Right kidney (tissue), 9 donors: ENCODE results near the gene ATXN3L.

Experiments used
- DNase-seq: peaks from one replicate; pipeline ENCODE4 v3.0.0-alpha.2; 2016
- long read RNA-seq, 8 donors: transcript quantifications; one replicate each; lab custom pipeline, GENCODE V29; 2026

ATXN3L gene
- long read RNA-seq, donor 1: 0 reads
- long read RNA-seq, donor 2: 0 reads
- long read RNA-seq, donor 3: 0 reads
- long read RNA-seq, donor 4: 0 reads
- long read RNA-seq, donor 5: 0 reads
- long read RNA-seq, donor 6: 0 reads
- long read RNA-seq, donor 7: 0 reads
- long read RNA-seq, donor 8: 0 reads

DNA sequence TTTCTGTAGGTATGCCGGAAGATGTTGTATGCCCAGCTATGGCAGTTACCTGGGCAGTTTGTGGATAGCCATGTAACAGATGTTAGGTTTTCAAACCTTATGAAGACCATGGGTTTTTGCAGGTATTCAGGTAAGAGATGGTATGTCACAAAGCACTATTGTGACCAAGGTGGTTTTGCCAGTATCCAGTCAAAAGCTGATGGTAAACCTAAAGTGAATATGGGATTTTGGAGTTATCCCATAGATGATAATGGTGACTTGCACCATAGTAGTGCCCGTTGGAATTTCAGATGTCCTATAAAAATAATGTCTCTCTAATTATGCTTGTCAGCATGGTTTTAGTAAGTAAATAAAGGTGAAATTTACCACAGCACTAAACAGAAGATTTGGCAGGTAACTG, at the start of gene ATXN3L:
Gene ATXN3L, minus strand, starts transcription at position 101 of the 400 bp plus-strand sequence. CDS start 119 bp downstream, outside the sequence.
- DNase-seq: no peak

DNA sequence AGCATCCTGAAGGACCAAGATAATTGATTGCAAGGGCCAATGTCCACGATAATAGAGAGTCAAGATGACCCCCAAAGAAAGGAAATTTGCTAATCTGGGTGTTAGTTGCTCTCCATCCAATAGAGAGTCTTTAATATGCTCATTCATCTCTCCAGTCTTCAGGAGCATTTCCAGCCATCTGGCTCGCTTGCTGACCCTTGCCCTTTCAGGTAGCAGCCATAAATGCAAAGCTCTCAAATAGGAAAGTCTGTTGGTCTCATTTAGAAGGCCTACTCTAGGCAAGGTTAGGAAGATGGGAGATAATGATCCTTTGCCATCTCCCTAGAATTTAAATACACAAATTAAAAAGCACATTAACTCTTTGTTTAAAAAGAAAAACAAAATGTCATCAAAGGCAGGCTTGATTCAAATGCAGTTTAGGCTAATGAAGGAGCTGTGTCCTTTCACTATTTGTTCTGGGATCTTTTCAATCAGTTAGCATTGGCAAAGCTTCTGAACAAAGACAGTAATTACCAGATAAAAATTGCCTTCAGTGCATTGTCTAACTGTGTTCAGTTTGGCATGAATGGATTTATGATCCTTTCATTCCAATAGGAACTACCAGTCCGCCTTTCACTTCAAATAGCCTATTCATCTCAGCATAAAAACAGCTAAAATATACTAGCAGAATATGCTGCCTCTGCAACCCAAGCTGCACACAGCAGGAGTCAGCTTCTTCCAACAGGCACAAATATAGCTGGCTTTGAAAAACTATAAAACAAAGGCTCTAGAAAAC, 49.6 kb upstream of the ATXN3L start:
- DNase-seq: no peak

DNA sequence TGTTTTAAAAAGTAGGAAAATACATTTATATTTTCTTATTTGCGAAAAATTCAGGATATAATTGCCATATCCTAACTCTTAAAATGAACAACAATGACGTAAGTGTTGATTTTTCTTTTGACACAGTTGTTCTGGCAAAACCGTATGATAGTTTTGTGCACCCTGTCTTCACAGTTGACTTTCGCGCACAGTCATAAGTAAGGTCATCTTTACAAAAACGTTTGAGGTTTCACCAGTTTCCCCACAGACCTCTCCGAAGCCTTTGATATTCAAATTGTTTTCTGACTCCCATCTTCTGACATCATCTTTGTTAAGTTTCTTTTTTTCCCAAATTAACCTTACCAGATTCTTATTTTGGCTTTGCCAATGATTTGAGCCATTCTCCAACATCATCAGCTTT, 48.1 kb upstream of the ATXN3L start:
- DNase-seq: no peak

DNA sequence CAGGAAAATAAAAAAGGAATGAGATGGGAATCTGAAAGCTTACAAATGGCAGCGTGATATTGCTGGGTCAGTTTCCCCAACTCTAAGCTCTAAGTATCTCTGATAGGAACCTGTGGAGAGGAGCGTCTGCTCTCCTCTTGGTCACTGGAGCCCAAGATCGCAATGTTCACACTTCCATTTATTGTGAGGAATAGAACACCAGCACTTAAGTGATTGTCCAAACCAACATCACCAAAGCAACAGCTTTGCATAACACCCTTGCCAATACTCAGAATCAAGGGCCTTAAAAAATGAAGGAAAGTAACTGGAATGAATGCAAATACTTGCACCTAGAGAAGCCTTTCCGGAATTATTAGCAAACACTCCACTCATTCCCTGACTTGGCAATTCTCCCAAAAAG, 46.8 kb upstream of the ATXN3L start:
- DNase-seq: no peak

DNA sequence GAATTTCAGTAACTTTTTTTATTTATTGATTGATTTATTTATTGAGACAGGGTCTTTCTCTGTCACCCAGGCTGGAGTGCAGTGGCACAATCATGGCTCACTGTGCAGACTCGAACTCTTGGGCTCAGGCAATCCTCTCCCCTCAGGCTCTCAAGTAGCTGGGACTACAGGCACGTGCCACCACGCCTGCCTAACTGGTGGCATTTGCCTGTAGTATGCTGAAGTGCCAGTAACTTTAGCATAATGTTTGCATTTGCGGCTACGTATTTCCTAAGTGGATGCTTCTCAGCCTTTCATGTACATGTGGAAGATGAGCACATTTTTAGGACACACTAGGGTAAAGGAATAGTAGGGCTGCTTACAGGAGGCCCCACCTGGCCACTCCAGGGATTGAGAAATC, 45.3 kb upstream of the ATXN3L start:
- no peak for DNase-seq

DNA sequence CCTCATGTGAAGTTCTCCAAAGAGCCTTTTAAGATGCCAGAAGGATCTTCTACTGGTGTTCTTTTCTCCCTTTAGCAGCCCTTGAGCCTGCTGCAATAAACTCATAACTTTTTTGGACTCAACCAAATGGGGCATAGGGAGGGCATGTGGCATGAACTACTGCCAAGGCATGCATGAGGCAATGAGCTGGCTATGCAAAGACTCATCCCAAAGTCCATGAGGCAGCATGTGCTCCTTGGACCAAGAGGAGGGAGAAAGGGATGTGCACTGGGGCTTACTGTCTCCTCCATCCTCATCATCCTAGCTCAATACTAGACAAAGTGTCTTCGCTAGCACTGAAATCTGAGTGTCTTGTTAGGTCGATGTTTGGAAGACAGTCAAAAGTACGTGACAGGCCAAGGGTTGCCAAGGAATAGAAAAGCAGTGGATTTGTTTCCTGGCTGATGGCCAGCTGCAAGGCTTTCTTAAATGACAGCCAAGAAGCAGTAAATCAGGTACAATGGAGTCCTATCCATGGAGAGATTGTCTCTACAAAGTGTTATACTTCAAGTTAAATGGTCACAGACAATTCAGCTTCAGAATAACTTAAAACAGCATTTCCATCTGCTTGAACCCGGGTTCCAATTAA, 44.5 kb upstream of the ATXN3L start:
- no peak for DNase-seq

DNA sequence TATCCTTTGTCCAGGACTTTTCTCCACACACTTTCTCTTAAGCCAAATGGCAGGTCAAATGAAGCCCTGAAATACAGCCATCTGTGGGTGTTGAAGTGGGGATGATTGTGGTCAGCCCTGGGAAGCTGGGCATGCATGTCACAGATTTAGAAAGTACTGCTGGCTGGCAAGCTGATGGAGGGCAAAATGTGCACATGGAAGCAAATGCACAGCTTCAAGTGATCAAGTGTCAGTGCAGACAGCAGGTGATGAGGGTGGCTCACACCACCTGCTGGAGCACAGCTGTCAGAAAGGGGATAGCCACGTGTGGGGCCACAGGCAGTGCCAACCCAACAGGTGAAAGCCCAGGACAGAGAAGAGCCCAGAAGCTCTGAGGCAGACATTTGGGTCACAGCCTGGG, 40.3 kb upstream of the ATXN3L start:
- no peak for DNase-seq

DNA sequence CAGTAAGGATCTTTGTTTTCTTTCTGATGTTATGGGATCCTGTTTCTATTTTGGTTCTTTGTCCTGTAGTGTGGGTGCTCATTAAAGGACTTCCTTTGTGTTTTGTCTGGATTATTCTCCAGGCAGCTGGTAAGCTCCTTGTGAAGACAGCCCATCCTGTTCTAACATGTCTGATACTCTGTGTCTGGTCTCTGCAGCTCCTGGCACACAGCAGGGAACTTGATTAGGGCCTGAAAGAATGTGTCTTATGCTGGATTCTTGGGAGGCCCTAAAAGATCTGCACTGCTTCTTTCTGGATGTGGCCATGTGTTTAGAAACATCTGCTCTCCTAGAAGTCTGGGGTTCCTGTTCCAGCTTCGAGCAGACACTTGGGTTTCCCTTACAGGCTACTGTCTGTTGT, 38.1 kb upstream of the ATXN3L start:
- no peak for DNase-seq

DNA sequence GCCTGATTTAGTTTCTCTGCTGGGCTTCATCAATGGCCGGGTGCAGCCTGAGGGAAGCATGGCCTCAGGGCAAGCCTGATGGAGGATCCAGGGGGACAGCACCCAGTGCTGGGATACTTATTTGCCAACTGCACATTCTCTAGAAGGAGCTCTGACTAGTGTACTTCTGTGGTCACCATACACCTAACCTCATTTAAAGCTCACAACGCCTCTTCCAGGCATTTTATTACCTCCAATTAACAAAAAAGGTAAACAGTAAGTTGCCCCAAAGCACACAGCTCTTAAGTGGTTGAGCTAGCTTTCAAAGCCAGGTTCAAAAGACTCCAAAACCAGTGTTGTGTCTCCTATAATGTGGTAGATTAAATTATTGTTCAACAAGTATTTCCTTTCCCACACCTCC, 26.8 kb upstream of the ATXN3L start:
- no peak for DNase-seq

DNA sequence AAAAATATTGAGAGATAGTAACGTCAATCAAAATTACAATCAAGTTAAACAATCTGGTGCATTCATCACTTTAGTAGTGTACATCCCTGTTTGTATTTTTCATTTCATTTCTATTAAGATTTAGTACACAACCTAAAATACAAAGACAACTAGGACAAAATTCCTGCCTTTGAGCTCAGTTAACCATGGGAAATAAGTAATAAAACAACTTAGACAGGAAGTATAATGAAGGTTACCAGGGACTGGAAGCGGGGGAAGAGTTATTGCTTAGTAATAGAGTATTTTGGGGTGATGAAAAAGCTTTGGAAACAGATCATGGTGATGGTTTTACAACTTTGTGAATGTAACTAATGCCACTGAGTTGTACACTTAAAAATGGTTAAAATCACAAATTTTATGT, 25.6 kb upstream of the ATXN3L start:
- DNase-seq: no peak

DNA sequence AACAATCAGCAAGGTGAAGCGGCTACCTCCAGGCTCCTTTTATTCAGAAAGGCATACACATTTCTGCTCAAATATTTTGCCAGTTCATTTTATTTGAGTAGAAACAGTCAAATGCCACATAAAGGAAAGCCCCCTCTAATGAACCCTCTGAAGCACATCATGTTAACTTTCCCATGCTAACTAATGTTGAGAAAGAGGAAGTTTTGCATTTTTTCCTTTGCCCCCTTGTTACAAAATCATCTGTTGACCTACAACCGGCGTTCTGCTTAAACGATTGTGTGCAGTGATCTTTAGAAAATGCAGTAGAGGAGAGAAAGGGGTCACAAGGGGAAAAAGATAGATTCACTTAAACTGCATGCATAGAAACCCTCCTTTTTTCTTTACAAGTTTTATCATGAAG, 25.2 kb upstream of the ATXN3L start:
- DNase-seq: no peak

DNA sequence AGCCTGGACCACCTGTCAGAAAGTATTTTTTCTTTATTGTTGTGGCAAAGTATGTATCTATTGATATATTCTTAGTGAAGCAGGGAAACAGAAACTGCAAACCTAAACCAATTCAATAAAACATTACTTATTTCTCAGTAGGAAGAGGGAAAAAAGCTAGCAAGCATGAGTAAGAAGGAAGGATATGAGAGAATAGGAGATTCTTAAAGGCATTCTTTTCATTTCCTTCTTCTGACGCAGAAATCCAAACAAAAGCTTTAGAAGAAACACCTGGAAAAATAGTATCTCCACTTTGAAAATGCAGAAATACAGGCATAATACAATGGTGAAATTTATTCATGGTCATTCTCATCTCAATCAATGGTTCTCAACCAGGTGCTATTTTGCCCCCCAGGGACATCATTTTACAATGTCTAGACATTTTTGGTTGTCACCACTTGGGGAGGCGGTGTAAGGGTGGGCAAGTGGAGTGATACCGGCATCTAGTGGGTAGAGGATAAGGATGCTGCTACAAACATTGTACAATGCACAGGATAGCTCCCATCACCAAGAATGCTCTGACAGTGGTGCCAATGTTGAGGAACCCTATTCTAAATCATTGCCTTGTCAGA, 21.7 kb upstream of the ATXN3L start:
- no peak for DNase-seq

DNA sequence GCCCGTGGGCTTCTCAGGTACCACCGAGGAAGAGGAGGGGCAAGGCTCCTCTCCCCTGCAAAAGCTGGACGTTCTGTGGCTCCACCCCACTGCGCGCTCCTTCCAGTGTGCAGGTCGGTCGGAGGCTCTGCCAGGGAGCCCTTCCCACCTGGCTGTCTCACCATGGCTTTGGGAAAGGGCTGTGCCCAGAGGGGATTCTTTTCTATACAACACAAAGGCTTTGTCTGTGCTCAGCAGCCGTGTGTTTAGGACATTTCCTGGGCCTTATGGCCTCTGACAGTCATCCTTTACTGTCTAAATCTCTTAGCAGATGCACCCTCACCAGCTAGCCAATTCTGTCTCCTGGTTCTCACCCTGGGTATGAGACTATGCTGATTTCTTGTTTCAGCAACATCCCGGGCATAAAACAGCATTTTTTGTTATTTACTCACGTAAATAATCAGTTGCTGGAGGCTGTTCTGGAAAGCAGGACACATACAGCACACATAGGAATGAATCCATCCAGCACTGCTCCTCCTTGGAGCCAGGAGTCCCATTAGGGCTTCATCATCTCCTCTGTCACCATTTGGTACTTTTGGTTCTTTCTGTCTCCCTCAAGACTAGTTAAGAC, 20.4 kb upstream of the ATXN3L start:
- DNase-seq: no peak

DNA sequence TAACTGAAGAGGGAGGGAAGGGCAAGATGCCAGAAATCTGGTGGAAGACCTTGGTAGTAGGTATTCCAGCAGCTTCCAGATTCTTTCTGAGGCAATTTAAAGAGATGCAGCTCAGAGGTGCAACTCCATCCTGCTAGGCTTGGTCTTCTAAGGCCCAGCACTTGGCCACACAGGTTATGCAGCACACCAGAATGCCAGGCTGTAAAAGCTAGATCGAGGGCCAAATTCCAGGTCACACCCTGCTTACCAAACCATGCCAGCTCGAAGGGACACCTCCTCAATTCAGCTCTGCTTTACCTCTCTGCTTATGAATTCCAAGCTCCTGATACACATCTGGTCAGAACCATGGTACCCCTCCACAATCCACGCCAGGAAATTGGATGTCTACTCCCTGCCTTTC, 19.8 kb upstream of the ATXN3L start:
- DNase-seq: no peak

DNA sequence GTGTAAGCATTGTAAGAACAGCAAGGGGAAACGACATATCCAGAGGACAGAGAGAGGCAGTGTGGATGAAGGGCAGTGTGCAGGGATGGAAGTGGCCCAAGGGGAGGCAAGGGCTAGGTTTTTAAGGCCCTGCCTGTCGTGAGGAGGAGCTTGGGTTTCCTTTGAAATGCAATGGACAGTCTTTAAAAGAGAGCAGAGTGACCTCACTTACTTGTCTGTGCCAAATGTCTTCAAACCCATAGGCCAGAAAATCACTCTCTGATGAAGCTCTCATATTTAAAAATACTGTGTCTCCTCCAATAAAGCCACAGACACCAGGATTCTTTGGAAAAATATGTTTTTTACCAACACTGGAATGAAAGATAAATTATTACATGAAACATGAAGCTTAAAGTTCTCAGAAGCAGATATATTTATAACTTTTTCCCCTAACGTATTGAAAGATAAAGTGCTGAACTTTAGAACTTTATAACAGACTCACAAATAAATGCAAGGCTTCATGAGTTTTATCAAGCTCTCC, 19.2 kb upstream of the ATXN3L start:
- DNase-seq: no peak

DNA sequence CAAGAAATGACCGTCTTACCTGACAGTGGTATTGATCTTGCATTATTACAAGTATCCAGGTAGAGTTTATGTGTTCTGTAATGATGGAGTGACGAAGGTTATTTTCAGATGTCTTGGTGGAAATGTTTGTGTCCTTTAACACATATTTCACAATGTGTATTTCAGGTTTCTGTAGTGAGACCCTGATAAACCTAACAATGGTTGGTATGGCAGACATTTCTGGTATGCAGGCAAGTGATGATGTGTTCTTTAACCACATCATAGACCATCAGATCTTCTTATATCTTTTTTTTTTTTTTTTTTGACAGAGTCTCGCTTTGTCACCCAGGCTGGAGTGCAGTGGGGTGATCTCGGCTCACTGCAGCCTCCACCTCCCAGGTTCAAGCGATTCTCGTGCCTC, 14.6 kb upstream of the ATXN3L start:
- no peak for DNase-seq

DNA sequence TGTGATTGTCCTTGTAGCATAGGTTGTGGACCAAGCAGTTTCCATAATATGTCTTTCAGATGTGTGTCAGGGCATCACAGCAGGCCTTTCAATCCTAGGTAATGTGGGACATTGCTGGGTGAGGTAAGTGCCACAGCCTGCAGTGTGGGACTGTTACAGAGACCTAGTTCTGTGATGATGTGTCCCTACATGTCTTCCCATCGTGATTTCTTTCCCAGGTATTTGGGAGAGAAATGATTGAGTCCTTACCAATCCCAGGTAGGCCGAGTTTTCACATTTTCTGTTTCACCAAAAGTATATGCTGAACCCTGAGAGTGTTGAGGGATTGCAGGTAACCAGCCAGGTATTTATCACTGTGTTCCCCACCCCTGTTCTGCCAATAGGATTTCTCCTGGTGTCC, 10.6 kb upstream of the ATXN3L start:
- DNase-seq: no peak

DNA sequence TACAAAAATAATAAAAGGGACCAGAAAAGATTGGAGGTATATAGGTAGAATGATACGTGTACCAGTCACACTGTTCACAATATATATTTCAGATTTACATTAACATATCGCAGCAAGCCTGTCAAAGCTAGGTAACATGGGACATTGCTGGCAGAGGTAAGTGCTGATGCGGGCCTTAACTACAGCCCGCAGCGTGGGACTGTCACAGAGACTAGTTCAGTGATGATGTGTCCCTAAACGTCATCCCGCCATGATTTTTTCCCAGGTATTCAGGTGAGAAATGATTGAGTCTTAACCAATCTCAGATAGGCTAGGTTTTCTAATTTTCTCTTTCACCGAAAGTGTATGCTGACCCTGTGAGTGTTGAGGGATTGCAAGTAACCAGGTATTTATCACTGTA, 7.8 kb upstream of the ATXN3L start:
- DNase-seq: no peak

DNA sequence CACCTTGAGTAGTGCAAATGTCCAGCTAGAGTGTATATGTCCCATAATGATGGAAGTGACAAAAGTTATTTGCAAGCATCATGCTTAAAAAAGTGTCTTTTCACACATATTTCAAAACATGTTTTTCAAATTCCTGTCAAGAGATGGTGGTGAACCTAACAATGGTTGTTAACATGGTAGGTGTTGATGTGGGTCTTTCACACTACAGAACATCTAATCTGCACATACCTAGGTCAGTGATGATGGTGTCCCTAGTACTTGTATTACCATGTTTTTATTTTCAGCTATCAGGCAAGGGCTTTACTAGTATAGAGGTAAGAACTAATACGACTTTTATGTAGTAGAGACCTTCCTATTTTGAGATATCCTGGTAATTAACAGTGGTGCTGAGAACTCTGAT, 3.4 kb upstream of the ATXN3L start:
- DNase-seq: no peak

DNA sequence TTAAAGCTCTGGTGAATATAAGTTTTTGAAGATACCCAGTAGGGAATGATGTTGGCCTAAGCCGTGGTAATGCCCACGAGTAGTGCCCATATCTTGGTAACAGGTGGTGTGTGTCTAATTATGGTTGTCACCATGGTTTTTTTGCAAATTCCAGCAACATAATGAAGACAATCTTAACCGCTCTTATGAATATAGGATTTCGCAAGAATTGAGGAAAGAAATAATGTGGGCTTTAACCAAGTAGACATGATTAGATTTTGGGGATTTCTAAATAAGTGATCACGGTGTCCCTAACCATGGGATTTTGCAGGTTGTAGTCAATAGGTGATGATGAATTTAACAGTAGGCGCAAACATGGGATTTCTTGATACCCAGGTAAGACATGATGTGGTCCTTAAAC, 2.5 kb downstream of the ATXN3L start:
- DNase-seq: no peak

DNA sequence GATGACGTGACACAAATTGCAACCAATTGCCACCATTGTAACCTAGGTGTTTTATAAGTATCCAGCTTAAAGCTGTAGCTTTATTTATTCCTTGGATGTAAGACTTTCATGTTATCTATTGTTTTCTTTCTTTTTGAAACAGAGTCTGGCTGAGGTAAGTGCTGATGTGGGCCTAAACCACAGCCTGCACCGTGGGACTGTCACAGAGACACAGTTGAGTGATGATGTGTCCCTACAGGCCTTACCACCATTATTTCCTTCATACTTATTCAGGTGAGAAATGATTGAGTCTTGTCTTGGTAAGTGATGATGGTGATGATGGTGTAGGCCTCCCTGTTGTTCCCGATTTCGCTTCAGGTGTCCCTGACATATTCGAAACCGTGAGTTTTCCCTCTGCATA, 8.3 kb downstream of the ATXN3L start:
- DNase-seq: no peak

DNA sequence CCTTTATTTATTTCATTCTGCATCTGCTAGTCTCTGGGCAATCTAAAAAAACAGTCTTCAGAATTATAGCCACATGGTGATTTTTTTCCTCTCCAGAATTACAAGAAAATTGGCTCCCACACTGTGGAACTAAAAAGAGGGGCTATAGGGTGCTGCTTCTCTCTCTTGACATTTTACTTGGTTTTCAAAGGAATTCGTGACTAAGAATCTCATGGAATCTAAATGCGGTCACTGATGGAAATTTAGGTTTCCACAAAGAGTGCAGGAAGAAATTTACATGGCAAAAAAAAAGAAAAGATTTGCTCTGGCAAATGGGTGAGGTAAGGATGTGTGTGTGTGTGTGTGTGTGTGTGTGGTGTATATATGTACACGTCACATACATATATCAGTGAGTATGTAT, 10.2 kb downstream of the ATXN3L start:
- no peak for DNase-seq

DNA sequence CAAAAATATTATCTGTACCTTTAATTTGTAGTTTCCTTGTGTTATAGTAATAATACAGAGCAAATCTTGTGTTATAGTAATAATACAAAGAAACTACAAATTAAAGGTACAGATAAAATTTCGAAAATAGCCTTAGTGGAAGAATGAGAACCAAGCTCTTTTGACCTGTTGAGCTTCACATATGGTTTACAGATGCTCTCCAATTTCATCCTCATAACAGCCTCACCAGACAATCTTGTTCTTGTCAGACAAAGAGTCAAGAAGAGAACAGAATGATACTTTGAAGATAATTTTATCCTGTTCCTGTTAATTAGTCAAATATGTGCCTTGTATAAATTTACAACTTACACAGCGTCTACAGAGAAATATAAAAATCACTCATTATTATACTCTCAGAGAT, 12.8 kb downstream of the ATXN3L start:
- DNase-seq: no peak
